ENCODE measurements around the gene EIF3J.

EIF3J gene

DNA sequence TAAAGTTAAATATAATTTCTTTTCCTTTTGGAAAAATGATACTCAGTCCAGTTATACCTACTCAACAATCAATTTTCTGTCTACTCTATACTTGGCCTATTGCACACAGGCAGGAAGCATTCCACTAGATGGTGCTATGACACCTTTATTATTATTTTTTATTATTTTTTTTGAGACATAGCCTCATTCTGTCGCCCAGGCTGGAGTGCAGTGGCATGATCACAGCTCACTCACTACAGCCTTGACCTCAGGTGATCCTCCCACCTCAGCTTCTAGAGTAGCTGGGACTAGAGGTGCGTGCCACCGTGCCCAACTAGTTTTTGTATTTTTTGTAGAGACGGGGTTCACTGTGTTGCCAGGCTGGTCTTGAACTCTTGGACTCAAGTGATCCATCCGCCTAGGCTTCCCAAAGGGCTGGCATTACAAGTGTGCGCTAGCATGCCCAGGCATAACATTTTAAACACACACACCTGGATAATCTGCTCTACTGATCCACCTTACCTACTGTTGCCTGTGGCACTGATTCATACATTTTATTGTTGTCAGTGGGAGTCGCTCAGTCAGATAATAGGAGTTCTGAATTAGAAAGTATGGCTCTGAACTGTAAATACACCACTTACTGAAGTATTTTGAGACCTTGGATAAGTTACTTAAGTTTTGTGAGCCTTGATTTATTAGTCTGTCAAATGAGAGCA is 56.2 kb downstream of the EIF3J start:
- DNase-seq = no peak
- Mint-ChIP-seq H3K27me3 (no peaks in the 10 kb centered on the region), H3K27ac (no peak overlapping the region), H3K36me3 (peaks cover 20 to 40% of the 10 kb centered on the region in 2 donors), H3K4me1 (peaks cover 9 to 10% of the 10 kb centered on the region in 2 donors), H3K9me3 (no peaks in the 10 kb centered on the region), H3K4me3 (no peak overlapping the region)
- ATAC-seq (replicated peaks) = peak; percentile 81 to 83

- ATAC-seq (replicated peaks) (no peak), DNase-seq (no peak)
- Mint-ChIP-seq H3K4me1 (peaks cover 9 to 10% of the 10 kb centered on the region in 2 donors), H3K27ac (peak overlapping the region; percentile 47), H3K4me3 (no peak overlapping the region), H3K36me3 (peaks cover 19 to 37% of the 10 kb centered on the region in 2 donors), H3K27me3 (no peaks in the 10 kb centered on the region), H3K9me3 (no peaks in the 10 kb centered on the region)
Measured at GRCh38 chr15:44595246-44595645, 58.3 kb downstream of the EIF3J start.

- Mint-ChIP-seq H3K4me3 (no peak overlapping the region), H3K36me3 (peaks cover 16 to 33% of the 10 kb centered on the region in 2 donors), H3K4me1 (peaks cover 9 to 10% of the 10 kb centered on the region in 2 donors), H3K27ac (peak overlapping the region; percentile 80), H3K9me3 (no peaks in the 10 kb centered on the region), H3K27me3 (no peaks in the 10 kb centered on the region)
- DNase-seq = no peak
- peak; percentile 51 to 67 for ATAC-seq (replicated peaks)
Measured at GRCh38 chr15:44595656-44596510, 58.9 kb downstream of the EIF3J start.

DNA sequence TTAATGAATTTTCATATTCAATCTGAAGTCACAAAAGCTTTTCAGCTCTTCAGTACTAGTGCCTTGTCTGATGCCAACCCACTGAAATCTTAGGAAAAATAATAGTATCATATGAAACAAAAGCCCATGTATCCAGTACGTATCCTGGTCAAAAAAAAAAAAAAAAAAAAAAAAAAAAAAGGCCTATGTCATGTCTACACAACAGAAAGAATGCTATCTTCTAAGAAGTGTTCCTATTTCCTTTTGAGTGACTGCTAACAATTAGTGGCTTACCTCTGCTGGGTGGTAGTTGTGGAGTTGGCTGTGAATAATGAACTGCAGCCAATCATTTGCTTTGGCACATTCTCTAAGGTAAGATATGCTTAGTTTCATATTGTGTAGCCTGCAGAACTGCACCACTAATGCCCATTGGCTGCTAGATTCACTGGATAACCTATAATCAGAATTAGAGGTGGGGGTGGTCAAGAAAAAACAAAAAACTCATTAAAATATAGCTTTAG is 59.6 kb downstream of the EIF3J start:
- Mint-ChIP-seq H3K36me3 (peaks cover 15 to 28% of the 10 kb centered on the region in 2 donors), H3K27me3 (no peaks in the 10 kb centered on the region), H3K4me3 (no peak overlapping the region), H3K9me3 (no peaks in the 10 kb centered on the region), H3K27ac (no peak overlapping the region), H3K4me1 (peaks cover 9 to 10% of the 10 kb centered on the region in 2 donors)
- ATAC-seq (replicated peaks) (peak; percentile 14 to 23), DNase-seq (no peak)

GRCh38 chr15:44598066-44598465 is 61.1 kb downstream of the EIF3J start:
- Mint-ChIP-seq H3K9me3 (no peaks in the 10 kb centered on the region), H3K4me3 (no peak overlapping the region), H3K27ac (peak overlapping the region; percentile 20), H3K27me3 (no peaks in the 10 kb centered on the region), H3K36me3 (peaks cover 25 to 43% of the 10 kb centered on the region in 2 donors), H3K4me1 (peaks cover 9 to 10% of the 10 kb centered on the region in 2 donors)
- ATAC-seq (replicated peaks) = no peak
- no peak for DNase-seq

DNA sequence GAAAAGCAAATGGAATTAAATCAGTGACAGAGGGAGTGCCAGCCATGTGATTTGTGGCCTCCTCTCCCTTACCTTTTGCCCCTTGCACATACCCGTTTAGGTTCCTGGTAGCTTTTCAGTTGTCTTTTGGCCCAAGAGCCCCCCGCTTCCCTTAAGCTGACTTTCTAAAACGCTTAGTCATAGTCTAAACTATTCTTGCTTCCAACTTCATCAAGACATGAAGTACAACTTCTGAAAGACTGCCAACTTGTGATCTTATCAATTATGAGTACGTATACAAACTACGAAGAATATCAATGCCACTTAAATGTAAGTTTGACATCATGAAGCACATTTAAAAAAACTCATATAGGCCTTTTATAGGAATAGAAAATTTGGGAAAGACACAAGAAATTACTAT is 61.9 kb downstream of the EIF3J start:
- Mint-ChIP-seq H3K36me3 (peaks cover 28 to 43% of the 10 kb centered on the region in 2 donors), H3K27me3 (no peaks in the 10 kb centered on the region), H3K4me3 (no peak overlapping the region), H3K4me1 (peaks cover 7 to 10% of the 10 kb centered on the region in 2 donors), H3K27ac (peak overlapping the region; percentile 16), H3K9me3 (no peaks in the 10 kb centered on the region)
- ATAC-seq (replicated peaks) (no peak), DNase-seq (no peak)

DNA sequence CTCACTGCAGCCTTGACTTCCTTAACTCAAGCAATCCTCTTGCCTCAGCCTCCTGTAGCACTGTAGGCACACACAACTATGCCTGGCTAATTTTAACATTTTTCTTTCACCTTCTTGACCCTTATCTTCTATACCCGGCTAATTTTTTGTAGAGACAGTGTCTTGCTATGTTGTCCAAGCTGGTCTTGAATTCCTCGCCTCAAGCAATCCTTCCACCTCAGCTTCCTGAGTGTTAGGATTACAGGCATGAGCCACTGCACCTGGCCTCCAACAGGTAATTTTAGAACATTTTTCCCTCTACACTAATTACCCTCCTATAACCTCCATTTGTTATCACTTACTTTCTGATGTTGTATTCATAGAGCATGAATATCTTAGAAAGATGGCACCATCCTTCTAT is 66.2 kb downstream of the EIF3J start:
- Mint-ChIP-seq H3K27ac (no peak overlapping the region), H3K9me3 (no peaks in the 10 kb centered on the region), H3K36me3 (peaks cover 34 to 48% of the 10 kb centered on the region in 2 donors), H3K4me1 (no peaks in the 10 kb centered on the region), H3K4me3 (no peak overlapping the region), H3K27me3 (no peaks in the 10 kb centered on the region)
- ATAC-seq (replicated peaks) = no peak
- no peak for DNase-seq

GRCh38 chr15:44606740-44607139 is 69.8 kb downstream of the EIF3J start:
- H3K27me3 Mint-ChIP-seq = no peaks in the 10 kb centered on the region
- ATAC-seq (replicated peaks) (no peak), DNase-seq (no peak)
- H3K4me1 Mint-ChIP-seq = no peaks in the 10 kb centered on the region
- no peak overlapping the region for H3K4me3 Mint-ChIP-seq
- H3K27ac Mint-ChIP-seq = no peak overlapping the region
- H3K36me3 Mint-ChIP-seq = peaks cover 42 to 52% of the 10 kb centered on the region in 2 donors
- no peaks in the 10 kb centered on the region for H3K9me3 Mint-ChIP-seq

Data from stimulated activated naive B cell treated with anti-CD40 and anti-IgM and Interleukin-4, amounts not matched to agents 10 μg/mL and 1 μg/mL and 100 μg/mL, for 72 hours (primary cell).